CD4-positive, alpha-beta T cell (primary cell): ENCODE results near the gene CST7. TPM values are rescaled to one million over a fixed set of nuclear protein-coding genes. Genes with fewer than 3 reads are reported as not detected.
A peak's percentile ranks its signal among the peaks of the same experiment; 100 is the strongest.

Experiments
- ATAC-seq: fragments of 200-7000 bp; cut with Tn5 transposase; one replicate; pipeline ENCODE4 v1.10.0; 2022; ENCODE audit warnings: mild to moderate bottlenecking; ENCODE audit not compliant: poor library complexity
- CTCF ChIA-PET: fragments of 350-600 bp; sonication (Branson Sonifier 250); formaldehyde crosslinking; loops from one replicate; lab custom pipeline; 2021; ENCODE audit warnings: antibody characterized with exemption, inconsistent platforms; lab: Charles Lee
- POLR2A ChIA-PET: fragments of 350-600 bp; sonication (Branson Sonifier 250); formaldehyde crosslinking; loops from one replicate; lab custom pipeline; 2021; ENCODE audit warnings: antibody characterized with exemption, inconsistent platforms; lab: Charles Lee
- DNase-seq, 14 experiments: peaks; one replicate each; pipeline ENCODE4 v3.0.0-alpha.2; 2013 to 2020; ENCODE audit warnings: mixed read lengths in 2 of 14
- H3K27ac ChIP-seq, 2 donors: one replicate each; pipeline versions ENCODE4 v1.5.1 to v1.7.0; 2013; ENCODE audit warnings: low read length in 2 of 2, low read depth in 1 of 2, mild to moderate bottlenecking in 1 of 2
- H3K27me3 ChIP-seq, 2 experiments: 1 replicate in 1 of 2; 2 replicates in 1 of 2; pipeline versions ENCODE4 v1.6.1 to v1.7.0; 2013; ENCODE audit warnings: low read length in 2 of 2, control low read depth in 1 of 2, mild to moderate bottlenecking in 1 of 2, moderate library complexity in 1 of 2; ENCODE audit not compliant: insufficient read depth in 2 of 2, control insufficient read depth in 1 of 2
- H3K36me3 ChIP-seq: one replicate; pipeline ENCODE4 v1.6.1; 2013; ENCODE audit warnings: low read length, control low read depth; ENCODE audit not compliant: insufficient read depth
- H3K4me1 ChIP-seq: one replicate; pipeline ENCODE4 v1.6.1; 2013; ENCODE audit warnings: low read length, control low read depth; ENCODE audit not compliant: insufficient read depth
- H3K4me3 ChIP-seq: one replicate; pipeline ENCODE4 v1.5.1; 2013; ENCODE audit warnings: mild to moderate bottlenecking, low read length, moderate library complexity
- H3K9me3 ChIP-seq, 2 experiments: 1 replicate in 1 of 2; 2 replicates in 1 of 2; pipeline versions ENCODE4 v1.6.1 to v1.7.0; 2013; ENCODE audit warnings: low read length in 2 of 2, mild to moderate bottlenecking in 2 of 2, control low read depth in 1 of 2, moderate library complexity in 1 of 2; ENCODE audit not compliant: control insufficient read depth in 1 of 2, insufficient read depth in 1 of 2
- H3K27ac Mint-ChIP-seq: one replicate; pipeline ENCODE4 v1.8.0; 2020; ENCODE audit warnings: mixed read lengths
- H3K27me3 Mint-ChIP-seq: one replicate; pipeline ENCODE4 v1.8.0; 2021; ENCODE audit warnings: mixed read lengths
- H3K36me3 Mint-ChIP-seq: one replicate; pipeline ENCODE4 v1.8.0; 2021; ENCODE audit warnings: low read depth, mixed read lengths
- H3K4me1 Mint-ChIP-seq: one replicate; pipeline ENCODE4 v1.8.0; 2021; ENCODE audit warnings: low read depth, mixed read lengths
- H3K4me3 Mint-ChIP-seq: one replicate; pipeline ENCODE4 v1.8.0; 2020; ENCODE audit warnings: mild to moderate bottlenecking, mixed read lengths
- H3K9me3 Mint-ChIP-seq: one replicate; pipeline ENCODE4 v1.8.0; 2020; ENCODE audit warnings: mixed read lengths
- intact Hi-C, 2 experiments: fragments of 100-400 bp; cut with DNase I in 1 of 2; cut with micrococcal nuclease in 1 of 2; formaldehyde crosslinking; loops; one replicate each; pipeline versions ENCODE4 v1.15.1 to v1.9.0; 2023 to 2025; cut with DNase I, micrococcal nuclease
- total RNA-seq, 174 experiments: library from RNA in 2 of 174; stranded (reverse) in 2 of 174; gene quantifications; one replicate each; pipeline ENCODE4 v1.2.3 and lab custom pipeline; 2021 to 2026
- TF ChIP-seq, protein P1 (sequence below): fragments of 200-600 bp; IDR thresholded peaks from one replicate; pipeline ENCODE4 v1.8.0; 2022; ENCODE audit warnings: antibody characterized with exemption, mild to moderate bottlenecking

CST7 gene
- total RNA-seq, 2 experiments from 2014 or later, result 3.2 to 4.4 TPM

- TF ChIP-seq, protein P1, sequence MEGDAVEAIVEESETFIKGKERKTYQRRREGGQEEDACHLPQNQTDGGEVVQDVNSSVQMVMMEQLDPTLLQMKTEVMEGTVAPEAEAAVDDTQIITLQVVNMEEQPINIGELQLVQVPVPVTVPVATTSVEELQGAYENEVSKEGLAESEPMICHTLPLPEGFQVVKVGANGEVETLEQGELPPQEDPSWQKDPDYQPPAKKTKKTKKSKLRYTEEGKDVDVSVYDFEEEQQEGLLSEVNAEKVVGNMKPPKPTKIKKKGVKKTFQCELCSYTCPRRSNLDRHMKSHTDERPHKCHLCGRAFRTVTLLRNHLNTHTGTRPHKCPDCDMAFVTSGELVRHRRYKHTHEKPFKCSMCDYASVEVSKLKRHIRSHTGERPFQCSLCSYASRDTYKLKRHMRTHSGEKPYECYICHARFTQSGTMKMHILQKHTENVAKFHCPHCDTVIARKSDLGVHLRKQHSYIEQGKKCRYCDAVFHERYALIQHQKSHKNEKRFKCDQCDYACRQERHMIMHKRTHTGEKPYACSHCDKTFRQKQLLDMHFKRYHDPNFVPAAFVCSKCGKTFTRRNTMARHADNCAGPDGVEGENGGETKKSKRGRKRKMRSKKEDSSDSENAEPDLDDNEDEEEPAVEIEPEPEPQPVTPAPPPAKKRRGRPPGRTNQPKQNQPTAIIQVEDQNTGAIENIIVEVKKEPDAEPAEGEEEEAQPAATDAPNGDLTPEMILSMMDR, result no peak
- Mint-ChIP-seq H3K9me3 (peaks cover 6% of the 10 kb centered on the region), H3K27me3 (no peaks in the 10 kb centered on the region), H3K27ac (no peak overlapping the region), H3K4me1 (peaks cover 34% of the 10 kb centered on the region), H3K4me3 (peak overlapping the region; percentile 34), H3K36me3 (peaks cover 9% of the 10 kb centered on the region)
- no peak overlapping the region for H3K27ac ChIP-seq
- intact Hi-C loops, result no loop called here
- POLR2A ChIA-PET, result interaction anchor here (1.0 kb wide), 1 partner anchor 106 kb away, joined by 3 read pairs; the partner anchor contains the start of gene ACSS1
- H3K27me3 ChIP-seq, result no peaks in the 10 kb centered on the region
- CTCF ChIA-PET, result no interaction called here
- peak overlapping the region; percentile 66 for H3K4me3 ChIP-seq
- H3K4me1 ChIP-seq, result peaks cover 74% of the 10 kb centered on the region
- DNase-seq (peak in 1 of 14 experiments; percentile 7), ATAC-seq (no peak)
- no peaks in the 10 kb centered on the region for H3K9me3 ChIP-seq
- H3K36me3 ChIP-seq, result peaks cover 12% of the 10 kb centered on the region
Observed at GRCh38 chr20:24951536-24952083, 2.5 kb downstream of the CST7 start.

GRCh38 chr20:24952376-24953208 lies 3.5 kb downstream of the CST7 start:
- peaks cover 34% of the 10 kb centered on the region for H3K4me1 Mint-ChIP-seq
- ATAC-seq, result no peak
- DNase-seq, result peak in 1 of 14 experiments; percentile 18
- no peak overlapping the region for H3K4me3 ChIP-seq
- no peaks in the 10 kb centered on the region for H3K9me3 ChIP-seq
- intact Hi-C loops, result no loop called here
- H3K27ac Mint-ChIP-seq, result no peak overlapping the region
- TF ChIP-seq, protein P1, result no peak
- CTCF ChIA-PET, result no interaction called here
- peaks cover 74% of the 10 kb centered on the region for H3K4me1 ChIP-seq
- H3K36me3 Mint-ChIP-seq, result peaks cover 9% of the 10 kb centered on the region
- H3K27ac ChIP-seq, result no peak overlapping the region
- POLR2A ChIA-PET, result interaction anchor here (0.8 kb wide), 1 partner anchor 454 kb away, joined by 3 read pairs; no protein-coding TSS in a partner anchor
- peaks cover 17% of the 10 kb centered on the region for H3K36me3 ChIP-seq
- H3K9me3 Mint-ChIP-seq, result no peaks in the 10 kb centered on the region
- H3K27me3 Mint-ChIP-seq, result no peaks in the 10 kb centered on the region
- no peak overlapping the region for H3K4me3 Mint-ChIP-seq
- no peaks in the 10 kb centered on the region for H3K27me3 ChIP-seq

DNA sequence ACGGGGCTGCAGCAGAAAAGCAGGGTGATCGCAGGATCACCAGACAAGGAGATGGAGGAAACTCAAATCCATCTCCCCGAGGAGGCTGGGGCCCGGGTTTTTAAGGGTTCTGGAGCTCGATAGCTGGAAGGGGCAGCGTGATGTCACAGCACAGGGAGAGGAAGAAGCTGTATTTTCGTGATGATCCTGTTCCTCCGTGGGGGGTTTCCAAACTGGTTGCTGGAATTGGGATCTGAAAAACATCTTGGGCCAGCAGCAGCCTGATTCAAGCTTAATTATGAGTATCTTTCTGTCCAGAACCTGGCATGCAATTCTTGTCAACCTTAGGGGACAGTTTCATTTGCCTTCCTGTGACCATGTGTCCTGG lies 4.1 kb downstream of the CST7 start:
- ChIA-PET CTCF (no interaction called here), POLR2A (interaction anchor here (0.8 kb wide), 1 partner anchor 454 kb away, joined by 3 read pairs; no protein-coding TSS in a partner anchor)
- intact Hi-C loops, result no loop called here
- Mint-ChIP-seq H3K9me3 (no peaks in the 10 kb centered on the region), H3K36me3 (peaks cover 12% of the 10 kb centered on the region), H3K4me1 (peaks cover 29% of the 10 kb centered on the region), H3K27ac (peak overlapping the region; percentile 42), H3K4me3 (no peak overlapping the region), H3K27me3 (no peaks in the 10 kb centered on the region)
- ATAC-seq, result no peak
- no peak overlapping the region for H3K27ac ChIP-seq
- no peaks in the 10 kb centered on the region for H3K27me3 ChIP-seq
- TF ChIP-seq, protein P1, result no peak
- H3K4me3 ChIP-seq, result no peak overlapping the region
- DNase-seq, result peak in 1 of 14 experiments; percentile 16
- H3K9me3 ChIP-seq, result no peaks in the 10 kb centered on the region
- peaks cover 74% of the 10 kb centered on the region for H3K4me1 ChIP-seq
- H3K36me3 ChIP-seq, result peaks cover 23% of the 10 kb centered on the region
